ENCODE results near the gene CASP7. TPM values are rescaled to one million over a fixed set of nuclear protein-coding genes. Genes with fewer than 3 reads are reported as not detected.

CASP7 gene
- polyA plus RNA-seq, 1 donor from 2014 or later, result 0.77 TPM

- H3K4me3 ChIP-seq (ENCODE audit: low read length), result no peak overlapping the region
- H3K79me2 ChIP-seq (replicated peaks; ENCODE audit: insufficient read depth, low read length), result no peaks in the 10 kb centered on the region
- H3K27ac ChIP-seq (ENCODE audit: low read length), result no peak overlapping the region
- no peaks in the 10 kb centered on the region for H3F3A ChIP-seq (ENCODE audit: insufficient read depth, low read length, poor library complexity, severe bottlenecking)
- no peak overlapping the region for H2AFZ ChIP-seq (ENCODE audit: low read depth, low read length)
- H3K4me2 ChIP-seq (ENCODE audit: low read length), result no peak overlapping the region
- H3K27me3 ChIP-seq (ENCODE audit: insufficient read depth, low read depth, low read length), result no peaks in the 10 kb centered on the region
- TF ChIP-seq EZH2 (IDR thresholded peaks at IDR 0.05; ENCODE audit: borderline replicate concordance, insufficient read depth, low read length, poor library complexity, severe bottlenecking) (no peak), EP300 (conservative IDR thresholded peaks at IDR 0.05; ENCODE audit: poor library complexity, severe bottlenecking) (no peak)
- no peaks in the 10 kb centered on the region for H3K9me2 ChIP-seq (ENCODE audit: insufficient read depth, low read length)
- H4K20me1 ChIP-seq (ENCODE audit: insufficient read depth), result no peaks in the 10 kb centered on the region
- no peaks in the 10 kb centered on the region for H3K36me3 ChIP-seq (ENCODE audit: insufficient read depth, low read length)
- no peak overlapping the region for H3K9ac ChIP-seq (ENCODE audit: low read length)
- H3K9me3 ChIP-seq (ENCODE audit: low read length), result no peaks in the 10 kb centered on the region
Observed at GRCh38 chr10:113775686-113776294, 96.1 kb downstream of the CASP7 start.

- H4K20me1 ChIP-seq (ENCODE audit: insufficient read depth), result no peaks in the 10 kb centered on the region
- no peak overlapping the region for H2AFZ ChIP-seq (ENCODE audit: low read depth, low read length)
- H3F3A ChIP-seq (ENCODE audit: insufficient read depth, low read length, poor library complexity, severe bottlenecking), result no peaks in the 10 kb centered on the region
- H3K36me3 ChIP-seq (ENCODE audit: insufficient read depth, low read length), result no peaks in the 10 kb centered on the region
- TF ChIP-seq POLR2AphosphoS5 (IDR thresholded peaks at IDR 0.05) (no peak), RAD21 (conservative IDR thresholded peaks at IDR 0.05) (no peak), MXI1 (conservative IDR thresholded peaks at IDR 0.05; ENCODE audit: poor library complexity, severe bottlenecking) (no peak), EZH2 (IDR thresholded peaks at IDR 0.05; ENCODE audit: borderline replicate concordance, insufficient read depth, low read length, poor library complexity, severe bottlenecking) (no peak), SMC3 (conservative IDR thresholded peaks at IDR 0.05; ENCODE audit: poor library complexity) (no peak), TAF1 (IDR thresholded peaks at IDR 0.05; ENCODE audit: low read depth) (no peak), EP300 (conservative IDR thresholded peaks at IDR 0.05; ENCODE audit: poor library complexity, severe bottlenecking) (no peak), CTCF (IDR thresholded peaks at IDR 0.05; ENCODE audit: poor library complexity, severe bottlenecking) (no peak), REST (IDR thresholded peaks at IDR 0.05; ENCODE audit: borderline replicate concordance) (no peak)
- H3K9ac ChIP-seq (ENCODE audit: low read length), result no peak overlapping the region
- H3K27me3 ChIP-seq (ENCODE audit: insufficient read depth, low read depth, low read length), result no peaks in the 10 kb centered on the region
- H3K4me3 ChIP-seq (ENCODE audit: low read length), result no peak overlapping the region
- H3K27ac ChIP-seq (ENCODE audit: low read length), result no peak overlapping the region
- H3K79me2 ChIP-seq (replicated peaks; ENCODE audit: insufficient read depth, low read length), result no peaks in the 10 kb centered on the region
- H3K9me2 ChIP-seq (ENCODE audit: insufficient read depth, low read length), result no peaks in the 10 kb centered on the region
- no peaks in the 10 kb centered on the region for H3K9me3 ChIP-seq (ENCODE audit: low read length)
- H3K4me2 ChIP-seq (ENCODE audit: low read length), result no peak overlapping the region
Observed at GRCh38 chr10:113776553-113776952, 96.8 kb downstream of the CASP7 start.

Other genes with a start within 250 kb of the CASP7 start
- not detected in 2 replicates for gene HABP2, start 126.9 kb upstream of the CASP7 start, polyA plus RNA-seq
- 0.08 TPM in 1 of 2 replicates, not detected in the other for gene NRAP, start 15.9 kb upstream of the CASP7 start, polyA plus RNA-seq
- not detected in 2 replicates for gene PLEKHS1, start 71.8 kb downstream of the CASP7 start, polyA plus RNA-seq
- gene DCLRE1A, start 174.2 kb downstream of the CASP7 start, polyA plus RNA-seq, result 11.6 and 12.8 TPM in 2 replicates
- 11.8 and 13.0 TPM in 2 replicates for gene NHLRC2, start 174.7 kb downstream of the CASP7 start, polyA plus RNA-seq